ENCODE measurements around the gene NCKIPSD.

The NCKIPSD gene

DNA sequence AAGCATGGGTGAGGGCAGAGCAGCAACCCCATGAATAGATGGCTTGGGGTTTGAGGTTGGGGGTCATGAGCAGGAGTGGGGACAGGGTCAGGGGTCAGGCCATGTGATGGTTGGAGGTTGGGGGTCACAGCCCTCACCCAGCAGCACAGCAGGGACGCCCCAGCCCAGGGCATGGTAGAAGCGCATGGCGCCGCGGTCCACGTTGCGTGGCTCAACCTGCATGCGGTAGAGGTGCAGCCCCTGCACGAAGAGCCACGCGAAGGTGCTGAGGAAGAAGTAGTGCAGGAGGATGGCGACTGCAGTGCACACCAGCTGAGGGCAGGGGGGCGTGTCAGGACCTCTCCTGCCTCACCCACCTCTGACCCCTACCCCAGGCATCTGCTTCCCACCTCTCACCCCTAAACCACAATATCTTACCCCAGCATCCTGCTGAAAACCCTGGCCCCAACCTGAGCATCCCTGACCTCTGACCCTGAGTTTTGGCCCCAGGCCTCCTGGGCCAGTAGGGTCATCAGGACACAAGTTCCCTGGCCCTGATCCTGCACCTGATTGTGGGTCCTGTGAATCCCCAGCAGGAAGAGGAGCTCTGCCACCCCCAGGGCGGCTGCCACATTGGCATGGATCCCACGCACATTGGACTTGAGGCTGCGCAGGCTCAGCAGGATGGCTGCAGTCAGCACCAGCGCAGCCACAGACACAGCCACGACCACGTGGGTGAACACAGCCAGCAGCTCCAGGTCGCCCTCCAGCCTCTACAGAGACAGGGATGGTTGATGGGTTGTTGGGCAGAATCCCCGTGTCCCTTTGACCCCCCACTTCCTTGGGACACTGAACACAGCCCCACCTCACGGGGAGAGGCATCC, 40.6 kb downstream of the NCKIPSD start:
- no peak for DNase-seq

DNA sequence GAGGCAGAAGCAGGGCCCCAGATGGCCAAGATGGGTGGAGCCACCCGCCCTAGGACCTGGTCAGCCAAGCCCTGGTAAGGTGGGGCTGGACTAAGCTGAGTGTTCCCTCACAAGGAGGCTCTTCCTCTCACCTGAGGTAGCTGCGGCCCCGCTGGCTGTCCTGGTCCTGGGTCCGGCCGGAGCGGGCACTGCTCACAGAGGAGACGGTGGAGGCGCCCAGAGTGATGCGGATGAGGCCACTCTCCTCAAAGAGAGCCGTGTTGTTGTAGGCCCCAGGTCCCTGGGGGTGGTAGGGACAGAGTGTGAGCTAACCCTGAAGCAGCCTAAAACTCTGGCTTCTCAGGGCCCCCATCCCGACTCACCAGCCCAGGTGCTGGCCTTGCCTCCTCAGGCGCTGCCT, 43.1 kb downstream of the NCKIPSD start:
- DNase-seq = no peak

DNA sequence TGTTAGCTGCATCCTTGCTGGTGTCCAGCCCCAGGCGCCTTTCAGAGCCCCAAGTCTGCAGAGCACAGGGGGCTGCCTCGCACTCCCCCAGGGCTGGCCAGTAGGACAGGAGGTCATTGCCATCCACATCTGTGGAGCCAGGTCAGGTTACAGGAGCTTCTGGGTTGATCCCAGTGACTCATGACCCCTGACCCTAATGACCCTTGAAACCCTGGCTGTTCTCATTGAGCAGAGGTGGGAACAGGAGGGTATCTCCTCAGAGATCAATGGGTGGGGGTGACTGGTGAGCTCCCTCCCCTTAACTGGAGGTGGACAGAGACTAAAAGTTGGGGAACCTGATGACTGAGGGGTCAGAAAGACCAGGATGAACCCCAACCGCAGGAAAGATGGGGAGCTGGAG, 44.3 kb downstream of the NCKIPSD start:
- DNase-seq = no peak

DNA sequence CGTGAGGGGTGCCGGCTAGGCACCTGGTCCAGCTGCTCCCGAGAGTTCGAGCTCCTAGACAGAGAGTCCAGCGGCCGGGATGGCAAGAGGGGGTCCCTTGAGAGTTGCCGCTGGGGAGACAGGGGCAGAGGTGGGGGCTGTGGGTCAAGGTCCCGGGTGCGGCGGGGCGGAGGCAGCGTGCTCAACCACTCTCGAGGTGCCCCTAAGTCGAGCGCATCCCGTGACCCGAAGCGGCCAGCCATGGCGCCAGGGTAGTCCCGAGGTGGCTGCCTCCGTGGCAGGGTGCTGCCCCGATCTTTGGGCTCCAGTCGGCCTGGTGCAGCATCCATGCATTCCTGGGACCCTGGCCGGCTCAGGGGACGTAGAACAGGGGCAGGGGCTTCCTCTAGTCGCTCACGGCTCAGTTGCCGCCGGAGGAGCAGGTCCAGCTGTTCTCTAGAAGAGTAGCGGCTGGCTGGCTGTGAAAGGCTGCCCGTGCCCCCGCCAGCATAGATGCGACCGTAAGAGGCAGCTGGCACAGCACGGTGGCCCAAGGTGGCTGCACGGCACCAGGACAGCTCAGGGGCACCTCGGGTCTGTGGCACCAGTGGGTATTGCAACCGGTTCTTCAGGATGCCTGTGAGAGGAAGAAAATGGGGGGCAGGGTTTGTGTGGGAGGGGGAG, 45.6 kb downstream of the NCKIPSD start:
- DNase-seq = no peak

DNA sequence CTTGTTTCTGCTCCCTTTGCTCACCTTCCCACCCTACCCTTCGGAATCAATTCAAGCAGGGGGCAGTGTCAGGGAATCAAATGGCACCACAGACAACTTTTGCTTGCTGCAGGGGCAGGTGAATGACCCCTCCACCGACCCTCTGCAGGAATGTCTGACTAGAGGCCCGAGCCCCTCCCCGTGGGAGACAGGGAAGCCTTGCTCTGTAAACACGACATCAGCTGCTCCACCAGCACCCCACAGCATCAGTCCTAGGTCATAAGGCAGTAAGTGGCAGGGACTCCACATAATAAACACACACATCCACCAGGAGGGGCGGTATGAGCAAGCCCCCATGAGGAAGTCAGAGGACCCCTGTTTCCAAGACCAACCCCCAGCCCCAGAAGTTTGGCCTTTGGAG, 48.4 kb downstream of the NCKIPSD start:
- DNase-seq = no peak

DNA sequence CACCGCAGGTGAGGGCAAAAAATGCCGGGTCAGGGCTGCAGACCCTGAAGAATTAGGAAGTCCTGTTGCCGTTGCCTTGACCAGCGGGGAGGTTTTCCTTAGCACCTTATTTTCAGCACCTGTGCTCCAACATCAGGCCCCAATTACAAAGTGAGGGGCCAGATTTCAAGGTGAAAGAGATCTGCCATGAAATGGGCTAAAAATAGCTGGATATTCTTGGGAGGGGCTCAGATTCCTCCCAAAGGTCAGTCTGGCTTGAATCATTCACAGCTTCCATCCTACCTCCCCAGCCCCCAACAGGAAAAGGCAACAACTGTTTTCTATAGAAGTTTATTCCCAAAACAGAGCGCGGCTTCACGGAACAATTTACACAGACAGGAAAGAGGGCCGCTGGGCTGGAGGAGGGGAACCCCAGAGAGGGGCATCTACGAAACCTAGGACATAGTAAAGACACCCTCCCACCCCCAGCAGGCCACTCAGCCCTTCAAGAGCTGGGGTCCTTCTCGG, 49.5 kb downstream of the NCKIPSD start:
- no peak for DNase-seq

DNA sequence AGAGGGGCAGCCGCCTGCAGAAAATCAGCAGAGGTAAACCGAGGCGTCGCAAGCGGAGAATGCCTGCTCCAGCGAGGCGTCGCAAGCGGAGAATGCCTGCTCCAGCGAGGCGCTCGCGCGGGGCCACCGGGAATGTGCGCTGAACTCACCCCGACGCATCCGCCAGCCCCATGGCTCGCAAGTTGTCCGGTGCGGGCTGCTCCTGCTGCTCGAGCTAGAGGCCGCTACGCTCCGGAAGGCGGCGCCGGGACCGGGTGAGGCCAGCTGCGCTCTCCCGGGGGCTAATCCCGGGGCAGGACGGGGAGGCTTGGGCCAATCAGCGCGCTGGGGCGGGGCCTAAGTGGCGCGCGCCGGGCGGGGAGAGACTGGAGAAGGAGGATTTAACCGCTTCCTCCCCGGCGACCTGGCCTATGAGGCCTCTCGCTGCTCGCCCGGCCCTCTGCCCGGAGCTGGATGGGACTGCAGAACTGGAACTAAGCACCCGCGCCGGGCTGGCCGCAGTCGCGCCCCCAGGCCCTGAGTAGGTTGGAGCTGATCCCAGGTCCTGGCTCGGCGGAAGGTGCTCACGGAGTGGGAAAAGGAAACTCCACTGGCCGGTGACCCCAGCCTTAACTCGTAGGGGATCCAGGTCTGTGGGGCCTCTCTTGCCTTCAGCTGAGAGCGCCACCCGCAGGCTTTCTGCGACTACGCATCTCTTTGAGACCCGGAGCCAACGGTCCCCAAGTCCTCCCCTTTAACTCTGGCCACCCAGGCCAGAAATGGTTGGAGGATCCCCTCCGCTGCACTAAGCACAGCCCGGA, 50.3 kb downstream of the NCKIPSD start, which contains the start of gene SLC26A6:
SLC26A6 (minus strand) TSS at position 240 of the 800 bp plus-strand sequence; CDS start at position 172, 68 bp downstream.
- peak; percentile 86 to 88 for DNase-seq

DNA sequence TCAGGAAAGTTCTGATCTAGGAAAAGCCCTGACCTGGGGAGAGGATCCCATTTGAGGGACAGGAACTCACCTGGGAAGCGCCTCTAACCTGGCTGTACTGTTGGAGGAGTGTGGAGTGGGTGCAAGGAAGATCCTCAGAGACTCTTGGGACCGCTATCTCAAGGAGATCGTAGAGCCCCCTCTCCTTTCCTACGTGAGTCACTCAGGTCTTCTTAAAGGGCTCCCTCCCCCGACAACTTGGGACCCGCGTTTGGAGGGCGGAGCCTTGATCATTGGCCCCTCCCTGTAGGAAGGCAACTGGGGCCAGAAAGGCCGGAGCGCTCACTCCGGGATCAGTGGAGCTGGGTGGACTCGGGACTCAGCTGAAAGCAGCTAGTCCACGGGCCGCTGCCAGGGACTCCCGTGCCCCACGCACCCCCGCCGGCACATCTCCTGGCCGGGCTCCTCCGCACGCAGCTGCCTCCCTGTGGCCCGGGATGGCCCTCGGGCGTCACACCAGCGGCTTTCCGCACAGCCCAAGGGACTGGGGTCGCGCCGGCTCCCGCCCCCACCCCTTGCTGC, 51.0 kb downstream of the NCKIPSD start:
- DNase-seq = peak; percentile 43 to 44

DNA sequence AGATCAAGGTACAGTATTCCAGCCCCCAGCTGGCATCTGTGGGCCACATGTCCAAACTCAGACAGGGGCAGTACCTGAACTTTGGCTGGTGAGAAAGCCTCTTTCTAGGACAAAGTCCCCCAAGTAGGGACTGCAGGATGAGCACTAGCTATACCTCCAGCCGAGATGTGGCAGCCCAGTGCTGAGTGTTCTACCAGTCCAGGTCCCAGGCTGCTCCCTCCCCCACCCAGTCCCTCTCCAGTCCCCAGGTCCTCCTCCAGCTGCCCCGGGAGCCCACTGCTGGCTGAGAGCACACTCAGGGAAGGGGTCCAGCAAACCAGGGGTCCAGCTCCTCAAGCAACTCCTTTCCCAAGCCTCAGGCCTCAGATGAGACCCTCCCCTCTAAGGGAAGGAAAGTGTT, 52.0 kb downstream of the NCKIPSD start:
- DNase-seq = no peak

DNA sequence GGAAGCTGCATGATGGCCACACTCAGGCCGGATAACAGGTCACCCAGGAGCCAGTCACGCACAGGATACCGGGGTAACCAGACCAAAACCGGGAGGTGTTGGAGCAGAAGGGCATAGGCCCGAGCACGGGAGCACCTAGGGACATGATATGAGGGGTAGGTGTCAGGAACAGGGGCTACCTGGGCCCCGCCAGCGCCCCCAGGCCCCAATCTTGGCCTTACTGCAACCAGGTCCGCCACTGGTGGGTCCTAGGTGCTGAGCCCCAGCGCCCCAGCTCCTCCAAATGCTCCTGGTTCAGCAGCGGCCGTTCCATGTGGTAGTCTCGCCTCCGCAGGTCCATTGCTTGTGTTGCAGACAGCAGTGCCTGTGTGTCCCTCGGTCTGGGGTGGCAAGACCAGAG, 52.5 kb downstream of the NCKIPSD start:
- DNase-seq = no peak

DNA sequence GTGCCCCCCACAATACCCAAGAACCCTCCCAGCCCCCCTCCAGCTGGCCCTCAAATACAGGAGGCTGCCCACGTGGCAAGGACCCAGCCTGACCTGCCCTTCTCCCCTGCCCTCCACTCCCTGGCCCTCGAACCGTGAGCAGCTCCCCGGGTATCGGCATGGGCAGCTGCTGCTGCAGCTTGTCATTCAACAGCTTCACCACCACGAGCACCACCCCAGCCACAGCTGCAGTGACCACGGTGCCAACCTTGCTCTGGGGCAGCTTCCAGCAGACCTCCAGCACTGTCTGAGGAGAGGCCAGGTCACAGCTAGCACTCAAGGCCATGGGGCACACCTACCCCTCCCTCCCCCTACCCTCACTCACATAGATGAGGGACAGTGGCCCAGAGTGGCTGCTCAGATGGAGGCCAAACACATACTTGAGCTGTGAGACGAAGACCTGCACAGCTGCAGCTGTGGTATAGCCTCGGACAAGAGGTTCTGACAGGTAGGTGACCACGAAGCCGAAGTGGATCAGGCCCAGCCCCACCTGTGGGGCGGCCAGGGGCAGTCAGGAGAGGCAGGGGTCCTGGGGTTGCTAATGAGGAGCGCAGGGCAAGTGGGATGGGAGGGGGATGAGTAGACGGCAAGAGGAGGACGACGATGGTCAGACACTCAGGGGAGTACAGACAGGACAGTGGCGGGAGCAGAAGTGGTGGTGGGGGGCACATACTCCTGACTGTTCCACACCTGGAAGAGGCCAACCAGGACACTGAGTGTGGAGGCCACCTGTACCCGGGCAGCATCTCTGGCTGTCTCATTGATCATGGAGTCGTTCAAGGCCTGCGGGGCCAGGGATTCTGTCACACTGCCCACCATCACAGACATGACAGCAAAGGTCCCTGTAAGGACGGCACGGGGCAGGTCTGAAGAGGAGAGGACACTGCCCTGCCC, 53.9 kb downstream of the NCKIPSD start:
- no peak for DNase-seq

DNA sequence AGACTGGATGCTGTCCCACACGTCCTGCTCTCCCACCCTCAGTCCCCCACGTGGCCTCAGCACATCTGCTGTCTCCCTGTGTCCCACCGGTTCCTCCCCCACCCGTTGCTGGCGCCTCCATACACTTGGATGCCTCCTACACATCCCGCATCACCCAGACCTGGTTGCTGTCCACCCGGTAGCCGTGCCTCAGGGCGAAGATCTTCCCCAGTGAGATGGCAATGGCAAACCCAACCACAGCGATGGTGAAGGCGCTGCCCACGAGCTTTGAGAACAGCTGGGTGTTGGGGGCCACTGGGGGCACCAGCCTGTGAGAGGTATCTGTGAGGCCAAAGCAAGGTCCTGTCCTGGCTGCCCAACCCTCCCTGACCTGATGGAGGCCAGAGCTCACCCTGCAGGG, 54.9 kb downstream of the NCKIPSD start:
- no peak for DNase-seq

DNA sequence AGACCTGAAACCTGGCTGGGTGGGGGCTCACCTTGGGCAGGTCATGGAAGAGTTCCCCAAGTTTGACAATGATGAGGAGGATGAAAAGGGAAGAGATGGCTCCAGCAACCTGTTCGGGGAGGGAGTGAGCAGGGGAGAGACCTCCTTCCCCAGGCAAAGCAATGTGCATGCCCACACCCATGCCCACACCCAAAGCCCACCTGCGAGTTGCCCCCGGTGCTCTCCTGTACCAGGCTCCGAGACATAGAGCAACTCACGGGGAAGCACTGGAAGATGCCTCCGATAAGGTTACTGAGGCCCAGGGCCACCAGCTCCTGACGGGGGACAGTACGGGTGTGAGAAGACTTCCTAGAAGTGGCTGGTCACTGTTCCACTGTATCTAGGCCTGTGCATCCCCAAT, 55.3 kb downstream of the NCKIPSD start:
- DNase-seq = no peak

DNA sequence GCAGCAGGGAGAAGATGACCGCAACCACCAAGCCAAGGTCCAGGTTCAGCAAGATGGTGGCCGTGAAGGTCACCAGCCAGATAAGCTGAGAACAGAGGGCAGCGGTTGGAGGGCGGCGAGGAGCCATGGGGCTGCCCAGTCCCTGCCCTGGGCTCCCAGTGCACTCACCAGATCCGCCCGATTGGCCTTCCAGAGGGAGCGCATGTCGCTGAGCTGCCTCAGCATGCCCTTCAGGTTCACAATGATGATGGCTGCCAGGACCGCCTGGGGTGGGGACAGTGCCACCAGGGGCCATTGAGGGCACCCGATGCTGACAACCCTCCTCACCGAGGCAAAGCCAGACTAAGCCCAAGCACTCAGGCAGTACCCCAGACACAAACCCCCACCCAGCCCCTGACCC, 55.8 kb downstream of the NCKIPSD start:
- DNase-seq = no peak

DNA sequence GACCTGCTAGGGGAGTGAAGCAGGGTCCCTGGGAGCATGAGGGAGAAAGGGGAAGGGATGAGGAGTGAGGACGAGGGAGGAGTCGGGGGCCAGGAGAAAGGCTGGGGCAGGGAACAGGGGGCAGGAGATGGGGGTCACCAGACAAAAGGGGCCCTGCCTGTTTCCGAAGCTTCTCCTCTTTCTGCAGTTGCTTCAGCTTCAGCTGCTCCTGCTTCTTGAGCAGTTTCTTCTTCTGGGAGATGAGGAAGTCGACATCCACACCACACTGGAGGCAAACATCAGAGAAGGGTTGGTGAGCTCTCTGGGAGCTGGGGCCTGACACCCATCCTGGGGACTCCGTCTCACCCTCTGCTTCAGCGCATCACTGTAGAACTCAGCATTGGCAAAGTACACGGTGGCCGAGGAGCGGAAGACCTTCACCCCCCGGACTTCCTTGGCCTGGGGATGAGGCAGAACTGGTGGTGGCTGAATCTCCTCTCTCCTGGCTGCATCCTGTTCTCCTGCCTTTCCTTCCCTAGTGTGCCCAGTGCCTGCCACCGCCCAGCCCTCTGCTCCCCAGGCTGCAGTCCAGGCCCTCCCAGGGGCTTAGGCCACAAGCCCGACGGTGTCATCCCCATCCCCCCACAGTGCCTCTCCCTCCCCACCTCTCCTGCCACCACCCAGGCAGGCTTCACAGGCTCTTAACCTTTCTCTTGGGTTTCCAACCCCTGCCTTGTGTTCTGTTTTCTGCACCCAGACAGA, 57.3 kb downstream of the NCKIPSD start:
- no peak for DNase-seq

DNA sequence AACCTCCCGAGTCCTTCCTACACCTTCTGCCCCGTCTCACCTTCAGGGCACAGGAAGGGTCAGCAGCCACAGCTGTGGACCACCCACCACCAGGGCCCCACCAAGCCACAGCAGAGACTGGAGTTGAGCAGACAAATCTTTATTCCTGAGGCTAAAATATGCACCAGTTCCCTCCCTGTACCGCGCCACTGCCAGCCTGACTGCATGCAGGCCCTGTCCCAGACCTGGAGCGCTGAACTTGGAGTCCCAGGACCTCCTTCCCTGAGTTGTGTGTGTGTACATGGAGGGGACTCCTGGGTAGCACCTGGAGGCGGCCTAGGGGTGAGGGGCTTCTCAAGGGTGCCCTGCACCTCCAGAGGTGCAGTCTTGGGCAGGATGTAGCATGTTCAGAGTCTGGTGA, 60.1 kb downstream of the NCKIPSD start:
- no peak for DNase-seq

DNA sequence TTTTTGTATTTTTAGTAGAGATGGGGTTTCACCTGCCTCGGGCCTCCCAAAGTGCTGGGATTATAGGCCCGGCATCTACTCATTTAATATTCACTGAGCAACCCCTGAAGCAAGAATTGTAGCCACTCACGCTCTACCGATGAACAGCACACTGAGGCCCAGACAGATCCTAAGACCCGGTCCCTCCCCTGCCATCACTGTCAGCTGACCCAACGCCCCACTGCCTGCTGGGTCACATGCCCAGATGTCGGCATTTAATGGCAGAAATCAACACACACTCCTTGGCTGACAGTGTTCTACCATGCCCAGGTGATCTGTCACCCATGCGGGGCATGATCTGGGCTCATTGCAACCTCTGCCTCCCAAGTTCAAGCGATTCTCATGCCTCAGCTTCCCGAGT, 60.9 kb downstream of the NCKIPSD start:
- DNase-seq = no peak

DNA sequence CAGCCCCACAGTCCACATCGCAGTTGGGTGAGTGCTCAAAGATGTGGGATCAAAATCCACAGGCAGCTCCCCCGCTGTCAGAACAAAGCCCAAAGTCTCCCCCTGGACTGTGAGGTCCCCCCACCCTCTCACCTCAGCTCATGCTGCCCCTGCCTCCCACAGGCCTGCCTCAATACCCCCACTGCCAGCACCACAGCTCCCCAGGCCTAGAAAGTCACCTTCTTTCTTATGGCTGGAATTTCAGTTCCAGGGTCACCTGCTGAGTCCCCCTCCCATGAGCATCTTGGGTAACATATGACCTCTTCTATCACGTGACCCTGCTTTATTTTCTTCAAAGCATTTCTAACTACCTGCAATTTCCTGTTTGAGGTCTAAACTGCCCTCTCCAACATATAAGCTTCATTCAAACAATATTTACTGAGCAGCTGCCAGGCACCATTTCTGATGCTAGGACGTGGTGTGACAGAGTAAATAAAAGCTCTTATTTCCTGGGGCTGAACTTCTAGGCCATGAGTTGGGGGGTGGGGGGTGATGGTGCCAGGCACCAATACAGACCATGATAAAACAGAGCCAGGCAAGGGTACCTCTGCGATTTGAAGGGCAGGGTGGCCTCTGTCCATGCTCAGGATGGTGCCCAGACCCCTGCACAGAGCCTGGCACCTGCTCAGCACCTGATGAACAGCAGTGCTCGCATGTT, 61.7 kb downstream of the NCKIPSD start:
- DNase-seq = no peak
